Measurements from ENCODE around the gene HBG2.

The HBG2 gene

DNA sequence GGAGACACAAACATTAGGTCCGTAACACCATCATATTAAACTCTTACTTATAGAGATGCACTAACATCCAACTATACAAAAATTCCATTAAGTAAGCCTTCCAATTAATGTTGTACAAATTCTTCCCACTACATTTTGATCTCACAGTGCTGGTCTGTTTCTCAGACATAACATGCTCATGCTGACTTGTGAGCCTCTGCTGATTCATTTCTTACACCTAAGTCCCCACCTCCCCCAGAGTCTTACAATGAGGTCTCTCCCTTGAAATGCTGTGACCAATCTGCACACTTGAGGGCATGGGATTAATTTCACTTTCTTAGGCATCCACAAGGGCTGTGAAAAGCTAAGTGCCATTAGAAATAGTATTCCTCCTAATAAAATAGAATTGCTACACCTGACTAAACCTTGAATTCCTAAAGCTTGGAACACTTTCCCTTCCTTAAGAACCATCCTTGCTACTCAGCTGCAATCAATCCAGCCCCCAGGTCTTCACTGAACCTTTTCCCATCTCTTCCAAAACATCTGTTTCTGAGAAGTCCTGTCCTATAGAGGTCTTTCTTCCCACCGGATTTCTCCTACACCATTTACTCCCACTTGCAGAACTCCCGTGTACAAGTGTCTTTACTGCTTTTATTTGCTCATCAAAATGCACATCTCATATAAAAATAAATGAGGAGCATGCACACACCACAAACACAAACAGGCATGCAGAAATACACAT, 6.9 kb downstream of the HBG2 start:
- DNase-seq: no peak

DNA sequence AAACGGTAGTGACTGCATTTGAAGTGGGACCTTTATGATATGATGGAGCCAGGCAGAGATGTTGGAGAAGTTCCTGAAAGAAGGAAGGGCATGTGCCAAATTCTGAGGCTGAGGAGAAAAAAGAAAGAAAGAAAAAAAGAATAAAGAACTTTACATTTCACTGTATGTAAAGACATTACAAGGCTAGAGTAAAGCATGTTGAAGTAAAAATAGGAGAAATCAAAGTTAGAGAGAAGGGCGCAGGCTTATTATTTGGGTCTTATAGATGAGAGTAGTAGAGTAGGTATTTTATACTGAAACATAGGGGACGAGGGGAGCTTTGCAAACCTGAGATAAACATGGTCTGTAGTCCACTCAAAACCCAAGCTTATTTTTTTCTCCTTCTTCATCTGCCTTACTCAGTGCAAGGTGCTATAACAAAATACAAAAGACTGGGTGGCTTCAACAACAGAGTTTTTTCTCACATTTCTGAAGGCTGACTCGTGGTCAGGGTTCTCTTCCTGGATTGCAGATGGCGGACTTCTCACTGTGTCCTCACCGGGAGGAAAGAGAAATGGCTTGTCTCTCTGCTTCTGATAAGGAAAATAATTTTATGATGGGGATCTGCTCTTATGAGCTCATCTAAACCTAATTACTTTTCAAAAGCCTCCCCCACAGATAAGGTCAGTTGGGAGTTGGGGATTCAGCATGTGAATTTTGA, 7.7 kb downstream of the HBG2 start:
- DNase-seq: no peak

DNA sequence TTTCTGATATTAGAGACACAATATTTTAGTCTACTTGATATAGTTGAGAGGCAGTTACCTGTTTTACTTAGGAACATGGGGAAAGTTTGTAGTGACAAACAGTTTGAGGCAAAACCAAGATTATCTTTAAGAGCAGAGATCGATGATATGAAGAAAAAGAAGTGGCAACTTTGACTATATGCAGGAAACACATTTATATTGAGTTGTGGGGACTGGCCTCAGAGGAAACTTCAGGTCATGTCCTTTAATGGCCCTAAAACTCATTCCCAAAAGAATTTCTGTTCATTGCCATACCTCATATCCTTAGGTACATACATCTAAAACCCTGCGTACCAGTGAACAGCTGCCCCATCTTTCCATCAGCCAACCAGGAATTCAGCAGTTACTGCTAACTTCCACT, 9.4 kb downstream of the HBG2 start:
- DNase-seq: no peak

DNA sequence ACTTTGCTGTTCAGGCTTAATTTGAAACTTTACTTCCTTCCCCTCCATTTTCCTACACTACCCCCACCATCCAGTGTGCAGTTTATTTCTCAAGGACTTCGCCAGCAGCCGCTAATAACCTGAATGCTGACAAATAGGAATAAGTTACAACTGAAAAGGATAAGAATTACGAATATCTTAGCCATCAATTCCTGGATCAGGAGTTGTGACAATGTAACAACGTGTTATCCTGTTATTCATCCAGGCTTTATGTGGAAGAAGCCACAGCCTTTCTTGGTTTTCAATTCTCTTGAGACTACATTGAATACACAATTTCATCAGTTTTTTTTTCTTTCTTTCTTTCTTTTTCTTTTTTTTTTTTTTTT, 10.8 kb downstream of the HBG2 start:
- DNase-seq: no peak

DNA sequence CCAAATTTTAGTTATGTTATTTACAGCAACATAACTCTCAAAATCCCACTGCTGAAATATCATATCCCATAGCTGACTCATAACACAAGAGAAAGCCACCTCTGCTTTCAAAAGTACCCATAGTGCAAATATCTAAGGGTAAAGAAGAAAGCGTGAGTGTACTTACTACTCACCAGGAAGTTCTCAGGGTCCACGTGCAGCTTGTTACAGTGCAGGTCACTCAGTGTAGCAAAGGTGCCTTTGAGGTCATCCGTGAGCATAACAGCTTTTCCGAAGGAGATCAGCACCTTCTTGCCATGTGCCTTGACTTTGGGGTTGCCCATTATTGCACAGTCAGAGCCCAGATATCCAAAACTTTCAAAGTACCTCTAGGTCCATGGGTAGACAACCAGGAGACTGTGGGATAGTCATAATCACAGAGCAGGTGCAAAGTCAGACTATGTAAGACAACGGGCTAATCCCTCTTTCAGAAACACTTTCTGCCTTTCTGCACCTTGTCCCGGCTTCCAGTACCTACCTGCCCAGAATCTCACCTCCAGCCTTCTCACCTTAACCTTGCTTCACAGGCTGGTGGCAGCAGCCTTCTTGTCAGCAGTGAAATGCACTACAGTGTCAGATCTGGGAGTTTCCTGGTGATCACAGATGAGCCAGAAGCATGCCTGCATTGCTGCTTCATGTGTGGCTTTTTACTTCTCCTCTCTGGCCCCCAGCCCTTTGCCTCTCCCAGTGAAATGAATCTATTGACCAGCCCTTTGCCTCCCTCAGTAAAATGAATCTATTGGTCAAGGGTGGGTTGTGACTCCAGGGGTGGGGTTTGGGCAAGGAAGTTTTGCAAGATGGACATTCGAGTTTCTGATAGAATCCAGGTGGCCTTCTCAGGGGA, 11.4 kb downstream of the HBG2 start:
- no peak for DNase-seq

DNA sequence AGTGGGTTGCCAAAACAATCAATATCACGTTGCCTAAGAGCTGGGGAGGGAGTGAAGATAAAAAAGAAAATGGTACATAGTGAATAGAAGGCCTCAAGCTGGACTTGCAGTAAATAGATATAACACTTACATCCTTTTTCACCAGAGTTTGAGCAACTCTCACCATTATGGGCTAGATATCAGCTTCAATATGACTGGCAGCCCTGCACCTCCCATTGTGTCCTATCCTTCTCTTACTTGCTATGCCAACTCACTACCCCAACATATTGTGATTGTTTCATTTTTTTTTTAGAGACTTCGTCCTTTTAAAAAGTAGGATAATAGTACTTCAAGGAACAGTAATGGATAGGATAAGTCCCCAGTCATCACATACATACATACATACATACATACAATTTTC, 12.4 kb downstream of the HBG2 start:
- no peak for DNase-seq

DNA sequence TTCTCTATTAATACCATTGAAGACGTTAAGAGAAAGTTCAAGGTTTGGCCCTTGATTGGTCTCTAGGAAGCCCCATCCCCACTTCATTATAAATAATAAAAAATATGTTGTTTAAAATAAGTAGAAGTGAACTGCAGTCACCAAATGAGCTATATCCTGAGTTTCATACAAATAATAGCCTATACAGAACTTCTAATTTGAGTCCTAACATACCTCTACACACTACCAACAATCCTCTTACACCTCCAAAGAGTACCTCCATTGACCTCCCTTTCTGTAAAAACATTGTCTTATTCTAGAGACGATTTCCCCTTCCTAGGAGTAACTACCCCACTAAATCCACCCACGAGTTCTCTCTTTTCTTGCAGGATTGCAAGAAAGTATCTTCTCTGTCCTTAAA, 13.1 kb downstream of the HBG2 start:
- DNase-seq: no peak

DNA sequence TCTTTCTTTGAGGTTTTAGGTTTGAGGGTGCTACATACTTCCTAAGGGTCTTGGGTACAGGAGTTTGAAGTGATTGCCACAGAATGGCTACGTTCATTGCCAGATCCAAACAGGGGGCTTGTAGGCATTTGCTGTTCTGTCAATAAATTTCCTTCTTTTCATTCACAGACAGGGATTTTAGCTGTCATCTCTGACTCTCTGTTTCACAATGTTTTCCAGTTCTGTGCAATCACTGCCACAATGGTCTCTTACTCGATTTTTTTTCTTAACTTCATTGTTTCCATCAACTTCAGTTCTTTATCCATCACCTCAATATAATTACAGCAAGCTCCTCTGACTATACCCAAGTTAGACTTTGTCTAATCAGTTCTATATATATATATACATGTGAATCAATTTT, 14.1 kb downstream of the HBG2 start:
- DNase-seq: no peak

DNA sequence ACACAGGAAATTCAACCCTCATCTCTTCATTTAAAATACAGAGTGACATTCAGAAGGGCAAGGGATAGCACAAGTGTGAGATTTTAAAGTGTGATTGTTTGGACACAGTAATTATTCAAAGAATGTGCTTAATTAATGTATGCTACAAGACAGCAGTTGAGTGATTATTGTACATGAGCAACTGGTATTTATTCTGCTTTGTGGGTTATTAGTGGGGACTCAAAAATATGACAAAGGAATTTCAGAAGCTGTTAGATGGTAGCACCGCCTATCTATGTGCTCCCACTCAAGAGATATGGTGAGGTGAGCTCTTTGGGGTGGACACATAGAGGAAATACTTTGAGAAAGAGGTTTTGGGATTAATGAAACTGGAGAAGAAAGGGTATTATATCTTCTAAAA, 14.5 kb downstream of the HBG2 start:
- no peak for DNase-seq

DNA sequence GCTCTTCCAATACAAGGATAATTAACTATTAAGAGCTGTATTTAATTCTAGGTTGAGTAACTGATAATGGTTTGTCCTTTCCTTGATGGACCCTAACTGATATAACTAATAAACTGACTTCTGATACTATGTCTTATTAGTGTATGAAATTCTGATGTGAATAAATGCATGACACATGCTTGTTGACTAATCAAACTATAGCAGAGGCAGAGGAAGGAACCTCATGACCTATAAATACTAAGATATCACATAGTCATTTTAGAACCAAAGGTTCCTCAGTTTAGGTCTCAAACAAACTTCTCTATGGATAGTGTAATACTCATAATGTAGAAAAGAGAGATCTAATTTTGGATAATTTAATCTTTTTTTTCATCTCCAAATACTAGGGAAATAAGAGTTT, 15.5 kb downstream of the HBG2 start:
- no peak for DNase-seq

DNA sequence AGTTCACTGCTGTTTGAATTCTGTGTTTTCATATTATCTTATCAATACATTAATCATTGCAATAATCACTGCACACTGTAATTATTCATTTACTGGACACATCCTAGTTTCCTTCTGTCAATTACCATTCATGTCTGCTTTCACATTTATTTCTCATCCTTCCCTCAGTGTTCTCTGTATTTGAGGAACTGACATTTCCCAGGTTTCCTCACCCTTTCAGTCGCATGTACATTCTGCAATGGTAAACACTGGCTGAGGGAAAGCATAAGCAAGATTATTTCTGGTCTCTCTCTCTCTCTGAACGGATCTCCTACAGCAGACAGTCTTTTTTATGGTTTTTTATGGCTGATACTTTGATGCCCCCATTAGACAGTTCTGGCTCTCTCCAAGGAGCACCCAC, 16.1 kb downstream of the HBG2 start:
- DNase-seq: no peak

DNA sequence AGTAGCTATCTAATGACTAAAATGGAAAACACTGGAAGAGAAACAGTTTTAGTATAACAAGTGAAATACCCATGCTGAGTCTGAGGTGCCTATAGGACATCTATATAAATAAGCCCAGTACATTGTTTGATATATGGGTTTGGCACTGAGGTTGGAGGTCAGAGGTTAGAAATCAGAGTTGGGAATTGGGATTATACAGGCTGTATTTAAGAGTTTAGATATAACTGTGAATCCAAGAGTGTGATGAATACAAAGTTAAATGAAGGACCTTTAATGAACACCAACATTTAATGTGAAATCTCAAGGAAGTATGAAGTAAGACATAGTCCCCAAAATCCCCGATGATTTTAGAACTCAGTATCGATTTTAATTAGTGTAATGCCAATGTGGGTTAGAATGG, 17.2 kb downstream of the HBG2 start:
- DNase-seq: no peak

DNA sequence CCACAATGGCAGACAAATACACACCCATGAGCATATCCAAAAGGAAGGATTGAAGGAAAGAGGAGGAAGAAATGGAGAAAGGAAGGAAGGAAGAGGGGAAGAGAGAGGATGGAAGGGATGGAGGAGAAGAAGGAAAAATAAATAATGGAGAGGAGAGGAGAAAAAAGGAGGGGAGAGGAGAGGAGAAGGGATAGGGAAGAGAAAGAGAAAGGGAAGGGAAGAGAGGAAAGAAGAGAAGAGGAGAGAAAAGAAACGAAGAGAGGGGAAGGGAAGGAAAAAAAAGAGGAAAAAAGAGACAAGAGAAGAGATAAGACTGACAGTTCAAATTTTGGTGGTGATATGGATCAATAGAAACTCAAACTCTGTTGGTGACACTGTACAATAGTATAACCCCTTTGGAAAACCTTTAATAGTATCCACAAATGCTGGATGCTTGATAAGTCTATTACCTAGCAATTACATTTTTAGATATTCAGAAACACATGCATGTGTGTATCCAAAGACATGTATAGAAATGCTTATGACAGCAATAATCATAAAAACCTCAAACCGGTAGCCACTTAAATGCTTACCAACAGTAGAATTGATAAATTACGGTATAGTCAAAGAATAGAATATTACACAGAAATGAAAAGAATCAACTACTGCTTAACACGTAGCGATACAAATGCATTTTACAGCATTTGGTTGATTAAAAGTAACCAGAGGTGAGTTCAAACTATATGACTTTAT, 19.1 kb downstream of the HBG2 start:
- no peak for DNase-seq

DNA sequence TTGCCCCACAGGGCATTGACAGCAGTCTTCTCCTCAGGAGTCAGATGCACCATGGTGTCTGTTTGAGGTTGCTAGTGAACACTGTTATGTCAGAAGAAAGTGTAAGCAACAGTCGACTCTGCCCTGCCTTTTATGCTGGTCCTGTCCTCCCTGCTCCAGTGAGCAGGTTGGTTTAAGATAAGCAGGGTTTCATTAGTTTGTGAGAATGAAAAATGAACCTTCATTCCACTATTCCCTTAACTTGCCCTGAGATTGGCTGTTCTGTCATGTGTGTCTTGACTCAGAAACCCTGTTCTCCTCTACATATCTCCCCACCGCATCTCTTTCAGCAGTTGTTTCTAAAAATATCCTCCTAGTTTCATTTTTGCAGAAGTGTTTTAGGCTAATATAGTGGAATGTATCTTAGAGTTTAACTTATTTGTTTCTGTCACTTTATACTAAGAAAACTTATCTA, 20.2 kb downstream of the HBG2 start, which contains the start of gene HBD:
Gene HBD, minus strand, starts transcription at position 103 of the 454 bp plus-strand sequence. Its CDS starts 50 bp downstream, at position 53.
- no peak for DNase-seq

DNA sequence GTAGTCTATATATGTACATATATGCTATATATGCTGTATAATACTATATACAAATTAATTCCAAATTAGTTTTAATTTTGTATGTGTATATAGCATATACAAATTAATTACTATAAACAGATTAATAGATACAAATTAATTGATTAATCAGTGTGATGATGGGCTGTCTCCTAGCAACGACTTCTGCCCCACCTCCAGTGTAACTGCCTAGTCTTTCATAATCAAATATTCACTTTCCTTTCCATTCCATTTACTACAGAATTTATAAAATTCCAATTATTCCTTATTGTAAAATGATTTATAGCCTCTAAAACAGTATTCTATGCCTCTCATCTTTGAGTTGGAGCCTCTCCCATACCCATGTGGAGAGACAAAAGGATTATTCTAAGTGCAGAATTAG, 21.3 kb downstream of the HBG2 start:
- DNase-seq: no peak

DNA sequence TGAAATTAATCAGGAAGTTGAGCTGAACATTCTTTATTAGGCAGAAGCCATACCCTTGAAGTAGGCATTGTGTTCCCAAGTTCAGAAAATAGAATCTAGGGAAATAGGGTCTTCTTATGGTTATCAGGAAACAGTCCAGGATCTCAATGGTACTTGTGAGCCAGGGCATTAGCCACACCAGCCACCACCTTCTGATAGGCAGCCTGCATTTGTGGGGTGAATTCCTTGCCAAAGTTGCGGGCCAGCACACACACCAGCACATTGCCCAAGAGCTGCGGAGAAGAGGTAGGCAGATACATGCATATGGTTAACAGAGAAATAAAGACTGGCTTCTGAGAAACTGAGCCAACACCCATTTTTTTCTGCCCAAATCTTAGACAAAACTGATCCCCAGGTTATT, 21.8 kb downstream of the HBG2 start:
- DNase-seq: no peak

DNA sequence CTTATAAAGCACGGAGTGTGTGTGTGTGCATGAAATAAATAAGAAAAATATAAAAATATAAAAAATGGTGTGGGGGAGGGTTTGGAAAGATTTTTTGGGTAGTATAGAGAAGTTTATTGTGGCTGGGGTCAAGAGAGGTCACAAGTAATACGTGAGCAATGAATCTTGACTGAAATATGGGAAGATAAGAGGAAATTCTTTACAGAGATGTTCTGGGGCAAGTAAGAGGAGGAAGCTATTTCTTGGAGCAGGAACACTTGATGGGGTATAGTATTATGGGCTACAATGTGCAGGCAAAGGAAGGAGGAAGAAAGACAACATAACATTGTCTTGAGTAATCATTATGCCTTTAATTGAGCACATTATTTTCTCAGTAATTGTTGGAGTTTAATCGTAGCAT, 22.4 kb downstream of the HBG2 start:
- DNase-seq: no peak

DNA sequence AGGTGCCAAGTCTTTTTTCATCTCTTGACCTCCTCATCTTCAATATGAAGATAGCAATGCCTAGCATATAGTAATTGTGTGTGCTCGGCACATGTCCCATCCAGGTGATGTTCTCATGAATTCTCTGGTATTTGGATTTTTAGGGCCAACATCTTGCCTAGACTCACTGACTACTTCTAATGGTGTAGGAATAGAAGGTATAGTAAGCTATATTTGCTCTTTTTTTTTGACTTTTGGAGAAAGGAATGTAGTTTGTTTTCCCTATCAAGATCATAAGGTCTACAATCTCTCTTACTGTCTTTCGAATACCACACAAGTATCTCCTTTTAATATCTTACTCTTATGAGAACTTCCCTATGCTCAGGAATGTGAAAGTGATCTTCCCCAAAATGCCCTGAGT, 23.5 kb downstream of the HBG2 start:
- no peak for DNase-seq

DNA sequence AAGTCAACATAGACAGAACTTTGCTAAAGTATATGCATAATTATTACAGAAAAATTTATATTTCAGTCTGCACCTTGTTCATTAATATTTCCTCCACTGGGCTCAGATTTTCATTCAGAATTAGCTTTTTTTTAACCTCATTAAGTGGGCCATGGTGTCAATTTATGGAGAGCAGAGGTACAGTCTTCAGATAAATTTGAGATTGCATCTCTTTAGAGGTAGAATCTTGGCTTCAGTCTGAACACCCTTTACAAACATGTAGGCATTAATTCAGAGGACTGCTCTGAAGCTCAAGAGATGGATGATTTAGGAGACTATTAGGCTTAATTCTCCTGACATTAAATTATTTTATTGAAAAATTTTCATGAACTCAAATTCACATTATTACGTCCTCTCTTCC, 24.3 kb downstream of the HBG2 start:
- no peak for DNase-seq

DNA sequence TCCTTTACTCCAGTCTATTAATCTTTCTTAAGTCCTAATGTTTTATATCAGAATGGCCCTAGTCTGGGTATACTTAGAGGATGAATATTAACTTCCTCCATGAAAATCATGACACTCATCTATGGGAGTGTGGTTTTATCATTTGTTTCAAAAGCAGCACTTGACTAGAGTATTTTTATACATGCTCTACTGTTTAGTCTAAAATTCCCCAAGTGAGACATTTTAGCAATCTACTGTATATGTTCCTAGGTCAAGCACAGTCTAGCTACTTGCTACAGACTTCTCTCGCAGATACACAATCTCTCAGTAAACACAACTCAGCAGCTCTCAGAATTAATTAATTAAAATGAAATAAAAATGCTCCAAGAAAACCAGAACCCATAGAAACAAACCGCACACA, 24.8 kb downstream of the HBG2 start:
- DNase-seq: no peak

DNA sequence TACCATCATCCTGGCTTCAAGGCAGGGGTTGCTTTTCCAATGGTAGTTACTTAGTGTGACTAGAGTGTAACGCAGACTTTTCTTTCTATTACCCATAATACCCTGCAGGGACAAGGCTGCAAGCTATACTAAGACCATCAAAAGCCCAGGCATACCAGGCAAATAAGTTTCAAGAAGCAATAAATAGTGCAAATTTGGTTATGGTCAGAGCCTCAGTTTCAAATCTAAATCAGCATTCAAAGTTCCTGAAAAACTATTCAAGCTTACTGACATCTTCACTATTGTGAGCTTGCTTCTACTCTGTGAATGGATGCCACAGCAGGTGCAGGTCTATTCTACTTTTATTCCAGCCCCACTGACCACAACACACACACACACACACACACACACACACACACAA, 25.2 kb downstream of the HBG2 start:
- DNase-seq: no peak

DNA sequence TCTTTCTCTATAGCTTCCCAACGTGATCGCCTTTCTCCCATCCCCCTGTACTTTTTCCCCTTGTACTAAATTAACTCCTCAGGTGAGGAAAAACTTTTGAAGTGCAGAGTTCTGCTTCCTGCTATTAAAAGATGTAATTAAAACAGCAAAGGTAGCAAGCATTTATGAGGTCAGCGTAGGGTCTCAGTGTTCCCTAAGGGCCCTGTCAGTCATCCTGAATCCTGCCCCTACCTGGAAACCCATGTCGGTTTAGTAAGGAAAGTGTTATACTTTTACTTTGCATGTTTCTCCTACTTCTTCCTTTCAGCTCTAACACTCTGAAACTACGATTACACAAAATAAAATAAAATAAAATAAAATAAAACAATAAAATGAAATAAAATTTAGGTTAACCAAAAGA, 26.5 kb downstream of the HBG2 start:
- no peak for DNase-seq

DNA sequence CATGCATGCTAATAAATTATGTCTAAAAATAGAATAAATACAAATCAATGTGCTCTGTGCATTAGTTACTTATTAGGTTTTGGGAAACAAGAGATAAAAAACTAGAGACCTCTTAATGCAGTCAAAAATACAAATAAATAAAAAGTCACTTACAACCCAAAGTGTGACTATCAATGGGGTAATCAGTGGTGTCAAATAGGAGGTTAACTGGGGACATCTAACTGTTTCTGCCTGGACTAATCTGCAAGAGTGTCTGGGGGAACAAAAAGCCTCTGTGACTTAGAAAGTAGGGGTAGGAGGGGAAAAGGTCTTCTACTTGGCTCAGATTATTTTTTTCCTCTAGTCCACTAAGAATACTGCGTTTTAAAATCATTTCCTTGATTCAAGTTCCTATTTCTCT, 26.9 kb downstream of the HBG2 start:
- DNase-seq: no peak
